Vagina (tissue), 2 donors: ENCODE data around the gene TNKS1BP1.

Source experiments
- POLR2A ChIP-seq, 2 donors: fragments of 450-650 bp; IDR thresholded peaks; one replicate each; pipeline ENCODE4 v1.6.1; 2017; ENCODE audit warnings: antibody characterized with exemption in 2 of 2, mild to moderate bottlenecking in 2 of 2, moderate library complexity in 2 of 2
- POLR2AphosphoS5 ChIP-seq, 2 donors: sonication (generic); formaldehyde crosslinking; IDR thresholded peaks; one replicate each; pipeline ENCODE4 v1.9.0; 2017; ENCODE audit warnings: antibody characterized with exemption in 2 of 2, mild to moderate bottlenecking in 2 of 2, low read depth in 1 of 2; ENCODE audit not compliant: insufficient read depth in 1 of 2
- TF ChIP-seq, protein P1 (sequence below), 3 experiments: fragments of 450-650 bp in 2 of 3; fragments of 200-600 bp in 1 of 3; sonication (generic) in 1 of 3; IDR thresholded peaks; one replicate each; pipeline ENCODE4 v1.5.1; 2017 to 2019; ENCODE audit warnings: antibody characterized with exemption in 3 of 3, mild to moderate bottlenecking in 2 of 3, moderate library complexity in 2 of 3

DNA sequence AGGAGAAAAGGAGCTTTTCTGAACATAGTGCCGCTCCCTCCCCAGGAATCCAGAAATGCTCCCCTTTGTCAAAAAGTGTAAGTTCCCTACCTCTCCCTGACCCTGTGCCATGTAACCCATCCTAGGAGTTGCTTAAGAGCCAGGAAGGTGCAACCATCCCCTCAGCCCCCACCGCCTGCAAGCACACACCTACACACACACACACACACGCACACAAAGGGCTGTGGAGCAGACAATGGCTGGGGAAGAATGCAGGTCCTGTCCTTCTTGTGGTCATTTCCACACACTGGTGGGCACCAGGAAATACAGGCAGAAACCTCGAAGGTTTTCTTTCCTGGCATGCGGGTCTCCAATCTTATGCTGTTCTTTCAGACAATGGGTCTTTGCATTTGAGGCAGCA is 14.6 kb upstream of the TNKS1BP1 start:
- TF ChIP-seq, protein P1, sequence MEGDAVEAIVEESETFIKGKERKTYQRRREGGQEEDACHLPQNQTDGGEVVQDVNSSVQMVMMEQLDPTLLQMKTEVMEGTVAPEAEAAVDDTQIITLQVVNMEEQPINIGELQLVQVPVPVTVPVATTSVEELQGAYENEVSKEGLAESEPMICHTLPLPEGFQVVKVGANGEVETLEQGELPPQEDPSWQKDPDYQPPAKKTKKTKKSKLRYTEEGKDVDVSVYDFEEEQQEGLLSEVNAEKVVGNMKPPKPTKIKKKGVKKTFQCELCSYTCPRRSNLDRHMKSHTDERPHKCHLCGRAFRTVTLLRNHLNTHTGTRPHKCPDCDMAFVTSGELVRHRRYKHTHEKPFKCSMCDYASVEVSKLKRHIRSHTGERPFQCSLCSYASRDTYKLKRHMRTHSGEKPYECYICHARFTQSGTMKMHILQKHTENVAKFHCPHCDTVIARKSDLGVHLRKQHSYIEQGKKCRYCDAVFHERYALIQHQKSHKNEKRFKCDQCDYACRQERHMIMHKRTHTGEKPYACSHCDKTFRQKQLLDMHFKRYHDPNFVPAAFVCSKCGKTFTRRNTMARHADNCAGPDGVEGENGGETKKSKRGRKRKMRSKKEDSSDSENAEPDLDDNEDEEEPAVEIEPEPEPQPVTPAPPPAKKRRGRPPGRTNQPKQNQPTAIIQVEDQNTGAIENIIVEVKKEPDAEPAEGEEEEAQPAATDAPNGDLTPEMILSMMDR (IDR thresholded peaks at IDR 0.05) = no peak
- TF ChIP-seq POLR2A (IDR thresholded peaks at IDR 0.05) (no peak), POLR2AphosphoS5 (IDR thresholded peaks at IDR 0.05; ENCODE audit: insufficient read depth in 1 of 2, low read depth in 1 of 2) (no peak)
